Mammary microvascular endothelial cell (primary cell): ENCODE results near the gene TUBA1C. TPM values are rescaled to one million over a fixed set of nuclear protein-coding genes. Genes with fewer than 3 reads are reported as not detected.

Experiments
- total RNA-seq: library from RNA; depleted of rRNA; stranded (reverse); fragments of >200 nt; gene quantifications from 2 replicates; pipeline ENCODE4 v1.2.3, GENCODE V29; 2015

The TUBA1C gene
- total RNA-seq = 1,170 and 1,280 TPM in 2 replicates

GRCh38 chr12:49264873-49265792 lies at the start of gene TUBA1C:
TUBA1C (plus strand) TSS chr12:49265082; CDS start chr12:49265182, 100 bp downstream.

DNA sequence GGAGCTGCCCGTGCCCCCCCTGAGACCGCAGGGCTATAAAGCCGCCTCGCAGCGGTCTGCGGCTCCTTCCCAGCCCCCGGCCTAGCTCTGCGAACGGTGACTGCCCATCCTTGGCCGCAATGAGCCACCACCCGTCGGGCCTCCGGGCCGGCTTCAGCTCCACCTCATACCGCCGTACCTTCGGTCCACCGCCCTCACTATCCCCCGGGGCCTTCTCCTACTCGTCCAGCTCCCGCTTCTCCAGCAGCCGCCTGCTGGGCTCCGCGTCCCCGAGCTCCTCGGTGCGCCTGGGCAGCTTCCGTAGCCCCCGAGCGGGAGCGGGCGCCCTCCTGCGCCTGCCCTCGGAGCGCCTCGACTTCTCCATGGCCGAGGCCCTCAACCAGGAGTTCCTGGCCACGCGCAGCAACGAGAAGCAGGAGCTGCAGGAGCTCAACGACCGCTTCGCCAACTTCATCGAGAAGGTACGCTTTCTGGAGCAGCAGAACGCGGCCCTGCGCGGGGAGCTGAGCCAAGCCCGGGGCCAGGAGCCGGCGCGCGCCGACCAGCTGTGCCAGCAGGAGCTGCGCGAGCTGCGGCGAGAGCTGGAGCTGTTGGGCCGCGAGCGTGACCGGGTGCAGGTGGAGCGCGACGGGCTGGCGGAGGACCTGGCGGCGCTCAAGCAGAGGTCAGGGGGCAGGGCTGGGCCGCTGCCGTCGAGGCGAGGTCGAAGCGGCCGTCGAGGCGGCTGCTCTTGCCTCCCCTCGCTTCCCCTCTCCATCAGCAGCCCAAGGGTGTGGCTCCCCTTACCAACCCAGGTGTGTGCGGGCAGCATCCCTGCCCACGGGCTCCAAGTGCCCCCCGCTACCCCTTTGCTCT lies 30.4 kb downstream of the TUBA1C start, which contains the start of gene PRPH:
PRPH (plus strand) TSS at position 66 of the 855 bp plus-strand sequence; CDS start at position 120, 54 bp downstream.

GRCh38 chr12:49322708-49323523 lies 58.0 kb downstream of the TUBA1C start, which contains the start of gene TROAP:
TROAP (plus strand) TSS chr12:49323255; CDS start chr12:49323609, 354 bp downstream.

Other genes starting within 250 kb of the TUBA1C start
- 39.6 and 41.2 TPM in 2 replicates for gene PRKAG1, start 246.3 kb upstream of the TUBA1C start, total RNA-seq
- gene KMT2D, start 204.3 kb upstream of the TUBA1C start, total RNA-seq = 15.9 and 39.8 TPM in 2 replicates
- 5.4 and 6.9 TPM in 2 replicates for gene RHEBL1, start 195.1 kb upstream of the TUBA1C start, total RNA-seq
- gene DHH, start 170.3 kb upstream of the TUBA1C start, total RNA-seq = 3.5 and 4.4 TPM in 2 replicates
- 32.2 and 51.6 TPM in 2 replicates for gene LMBR1L, start 154.2 kb upstream of the TUBA1C start, total RNA-seq
- gene TUBA1B, start 133.7 kb upstream of the TUBA1C start, total RNA-seq = 3,914 and 4,040 TPM in 2 replicates
- 773 and 887 TPM in 2 replicates for gene TUBA1A, start 76.0 kb upstream of the TUBA1C start, total RNA-seq
- gene PRPH, start 30.1 kb downstream of the TUBA1C start, total RNA-seq = not detected in 2 replicates
- 26.0 and 39.2 TPM in 2 replicates for gene TROAP, start 58.2 kb downstream of the TUBA1C start, total RNA-seq
- not detected in 2 replicates for gene C1QL4, start 72.1 kb downstream of the TUBA1C start, total RNA-seq
- gene DNAJC22, start 81.8 kb downstream of the TUBA1C start, total RNA-seq = 0.20 and 0.98 TPM in 2 replicates
- 21.4 and 27.9 TPM in 2 replicates for gene SPATS2, start 102.4 kb downstream of the TUBA1C start, total RNA-seq